ENCODE results near the gene SLC30A7.

- TF ChIP-seq CTCF (IDR thresholded peaks at IDR 0.05) (no peak), POLR2A (IDR thresholded peaks at IDR 0.05) (no peak)
These were observed 12.0 kb downstream of the SLC30A7 start for GRCh38 chr1:100907887-100908286.

Data from right lobe of liver (tissue), 4 donors.